ENCODE data around the gene CDH23. TPM values are rescaled to one million over a fixed set of nuclear protein-coding genes. Genes with fewer than 3 reads are reported as not detected.

CDH23 gene
- total and polyA plus RNA-seq, 2 of the 8 experiments (the other 6 are each of a cell fraction or from before 2014, with no cell fraction given): 1.9 to 4.9 TPM

GRCh38 chr10:71486484-71487114, 89.9 kb downstream of the CDH23 start:
- no peak overlapping the region for H2BK12ac ChIP-seq (ENCODE audit: low read depth, low read length)
- no peak overlapping the region for H4K8ac ChIP-seq (ENCODE audit: extremely low read depth, insufficient read depth, low read length)
- no peak overlapping the region for H2BK5ac ChIP-seq (ENCODE audit: low read depth, low read length)
- H3K79me1 ChIP-seq (ENCODE audit: low read depth, low read length): no peaks in the 10 kb centered on the region
- H3K18ac ChIP-seq (ENCODE audit: extremely low read depth, low read length): no peak overlapping the region
- H2BK120ac ChIP-seq (replicated peaks; ENCODE audit: low read depth, low read length): no peak overlapping the region
- no peak overlapping the region for H3K56ac ChIP-seq (replicated peaks; ENCODE audit: insufficient read length, low read depth, low read length)
- FAIRE-seq (peak; percentile 48), DNase-seq (ENCODE audit: low read depth in 1 of 2, low spot score in 2 of 2) (peak in 1 of 2 experiments; percentile 93)
- H3K79me2 ChIP-seq (ENCODE audit: control insufficient read depth in 1 of 2, insufficient read depth in 2 of 2, low read length in 2 of 2): no peaks in the 10 kb centered on the region
- no peaks in the 10 kb centered on the region for H3K27me3 ChIP-seq (replicated peaks in 1 of 4; ENCODE audit: control insufficient read depth in 3 of 4, extremely low read depth in 1 of 4, insufficient read depth in 3 of 4, low read length in 3 of 4)
- 24% methylated on average over 6 of the region's 6 CpGs; no CpG with 5 or more reads in 1 of the 2 experiments for WGBS, 2 experiments (ENCODE audit: extremely low coverage in 1 of 2, insufficient coverage in 1 of 2, insufficient read length in 1 of 2, insufficient replicate concordance in 2 of 2, low coverage in 1 of 2, low lambda C conversion rate in 2 of 2, missing lambda C conversion rate in 1 of 2)
- H3K23me2 ChIP-seq (ENCODE audit: low read depth, low read length): no peaks in the 10 kb centered on the region; the same call in 1 of the 2 replicates
- CTCF ChIA-PET (ENCODE audit: partially characterized antibody): interaction anchor here (0.7 to 5.9 kb wide), 63 partner anchors 9 to 320 kb away, joined by 3 to 70 read pairs (median 5); partner anchors contain the start of gene CDH23
- H3K36me3 ChIP-seq (ENCODE audit: control insufficient read depth in 2 of 4, insufficient read depth in 4 of 4, low read length in 3 of 4): no peaks in the 10 kb centered on the region
- H3K23ac ChIP-seq (ENCODE audit: insufficient read length): no peak overlapping the region
- H4K20me1 ChIP-seq (replicated peaks in 1 of 2; ENCODE audit: control insufficient read depth in 1 of 2, insufficient read depth in 2 of 2, low read length in 2 of 2): no peaks in the 10 kb centered on the region
- no peak overlapping the region for H3K4me2 ChIP-seq (ENCODE audit: insufficient read depth in 1 of 2, low read depth in 2 of 2, low read length in 2 of 2)
- H3K9ac ChIP-seq (replicated peaks in 1 of 4; ENCODE audit: extremely low read depth in 1 of 4, low read depth in 3 of 4, low read length in 3 of 4): no peak overlapping the region
- no peak overlapping the region for H2AK5ac ChIP-seq (ENCODE audit: low read depth, low read length)
- no peak overlapping the region for H3K27ac ChIP-seq (ENCODE audit: low read depth, low read length)
- H3K9me3 ChIP-seq (ENCODE audit: insufficient read depth in 2 of 2, low read depth in 1 of 2, low read length in 1 of 2): peaks cover 0 to 3% of the 10 kb centered on the region in 2 experiments; a peak in 1 of 4 replicates
- H2BK20ac ChIP-seq (ENCODE audit: low read length): no peak overlapping the region
- POLR2A ChIA-PET (ENCODE audit: partially characterized antibody): no interaction called here
- no peak overlapping the region for H4K5ac ChIP-seq (ENCODE audit: insufficient read length, low read depth, low read length)
- H2BK15ac ChIP-seq (ENCODE audit: low read length): peak overlapping the region; percentile 99; the same call in 1 of the 2 replicates
- no peak overlapping the region for H2AFZ ChIP-seq (ENCODE audit: low read length)
- H3K4ac ChIP-seq (replicated peaks; ENCODE audit: insufficient read length, low read depth, low read length): no peak overlapping the region
- H3K14ac ChIP-seq (ENCODE audit: insufficient read length): no peak overlapping the region
- H3K4me3 ChIP-seq (ENCODE audit: extremely low read depth in 1 of 4, insufficient read depth in 2 of 4, low read depth in 3 of 4, low read length in 4 of 4): no peak overlapping the region
- H3K4me1 ChIP-seq (replicated peaks in 1 of 4; ENCODE audit: control insufficient read depth in 3 of 4, insufficient read depth in 4 of 4, low read length in 3 of 4): peaks cover 0 to 6% (median 1%) of the 10 kb centered on the region in 4 experiments; a peak in 3 of 7 replicates
- H4K91ac ChIP-seq (replicated peaks; ENCODE audit: insufficient read length, low read length): no peak overlapping the region
- TF ChIP-seq CTCF (IDR thresholded peaks at IDR 0.05; ENCODE audit: control extremely low read depth in 1 of 3, insufficient read depth in 1 of 3, low read depth in 1 of 3, low read length in 3 of 3): peak; percentile 92 to 99 (median 96)
- peak; percentile 92 to 94 for TF ChIP-seq RAD21 (IDR thresholded peaks at IDR 0.05 in 1 of 2, conservative IDR thresholded peaks at IDR 0.05 in 1 of 2; ENCODE audit: low read depth in 2 of 2, low read length in 2 of 2)
- no peak for TF ChIP-seq SP4 (IDR thresholded peaks at IDR 0.05; ENCODE audit: low read length)
- TF ChIP-seq RXRA (IDR thresholded peaks at IDR 0.05; ENCODE audit: insufficient read depth, low read depth, low read length): no peak
- no peak for TF ChIP-seq SUZ12 (IDR thresholded peaks at IDR 0.05; ENCODE audit: low read length)
- no peak for TF ChIP-seq E2F6 (IDR thresholded peaks at IDR 0.05)
- TF ChIP-seq SIN3A (conservative IDR thresholded peaks at IDR 0.05 in 1 of 2, IDR thresholded peaks at IDR 0.05 in 1 of 2; ENCODE audit: low read depth in 1 of 2, low read length in 2 of 2): 0 out of 4 replicates have a peak, but pooled peaks of 1 of the 2 experiments have one; percentile 30
- no peak for TF ChIP-seq HDAC2 (IDR thresholded peaks at IDR 0.05; ENCODE audit: borderline replicate concordance in 1 of 2, low read depth in 2 of 2, low read length in 2 of 2)
